Astrocyte (in vitro differentiated cells and primary cell): ENCODE results near the gene OR11H7.
"Not testable (repeated sequence)": the region's sequence is repeated elsewhere in the genome, so short reads cannot be mapped to it uniquely, and the experiment has no call there.

Experiments used
- EZH2 ChIP-seq: IDR thresholded peaks from 2 replicates; pipeline ENCODE4 v1.6.1; 2012; ENCODE audit warnings: mild to moderate bottlenecking, low read length, inconsistent platforms; ENCODE audit not compliant: insufficient read depth
- TF ChIP-seq, protein P1 (sequence below): IDR thresholded peaks from 2 replicates; pipeline ENCODE4 v1.5.1; 2011; ENCODE audit warnings: low read depth, mild to moderate bottlenecking, inconsistent platforms, low read length, moderate library complexity; ENCODE audit not compliant: insufficient read depth

DNA sequence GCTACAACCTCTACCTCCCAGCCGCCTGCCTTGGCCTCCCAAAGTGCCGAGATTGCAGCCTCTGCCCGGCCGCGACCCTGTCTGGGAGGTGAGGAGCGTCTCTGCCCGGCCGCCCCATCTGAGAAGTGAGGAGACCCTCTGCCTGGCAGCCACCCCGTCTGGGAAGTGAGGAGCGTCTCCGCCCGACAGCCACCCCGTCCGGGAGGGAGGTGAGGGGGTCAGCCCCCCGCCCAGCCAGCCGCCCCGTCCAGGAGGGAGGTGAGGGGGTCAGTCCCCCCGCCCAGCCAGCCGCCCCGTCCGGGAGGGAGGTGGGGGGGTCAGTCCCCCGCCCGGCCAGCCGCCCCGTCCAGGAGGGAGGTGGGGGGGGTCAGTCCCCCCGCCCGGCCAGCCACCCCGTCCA, 16.4 kb upstream of the OR11H7 start:
- TF ChIP-seq, protein P1, sequence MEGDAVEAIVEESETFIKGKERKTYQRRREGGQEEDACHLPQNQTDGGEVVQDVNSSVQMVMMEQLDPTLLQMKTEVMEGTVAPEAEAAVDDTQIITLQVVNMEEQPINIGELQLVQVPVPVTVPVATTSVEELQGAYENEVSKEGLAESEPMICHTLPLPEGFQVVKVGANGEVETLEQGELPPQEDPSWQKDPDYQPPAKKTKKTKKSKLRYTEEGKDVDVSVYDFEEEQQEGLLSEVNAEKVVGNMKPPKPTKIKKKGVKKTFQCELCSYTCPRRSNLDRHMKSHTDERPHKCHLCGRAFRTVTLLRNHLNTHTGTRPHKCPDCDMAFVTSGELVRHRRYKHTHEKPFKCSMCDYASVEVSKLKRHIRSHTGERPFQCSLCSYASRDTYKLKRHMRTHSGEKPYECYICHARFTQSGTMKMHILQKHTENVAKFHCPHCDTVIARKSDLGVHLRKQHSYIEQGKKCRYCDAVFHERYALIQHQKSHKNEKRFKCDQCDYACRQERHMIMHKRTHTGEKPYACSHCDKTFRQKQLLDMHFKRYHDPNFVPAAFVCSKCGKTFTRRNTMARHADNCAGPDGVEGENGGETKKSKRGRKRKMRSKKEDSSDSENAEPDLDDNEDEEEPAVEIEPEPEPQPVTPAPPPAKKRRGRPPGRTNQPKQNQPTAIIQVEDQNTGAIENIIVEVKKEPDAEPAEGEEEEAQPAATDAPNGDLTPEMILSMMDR: not testable (repeated sequence)
- TF ChIP-seq EZH2: not testable (repeated sequence)
